WERI-Rb-1 (cell line): ENCODE results near the gene RABGAP1L.
"Not testable (repeated sequence)": the region's sequence is repeated elsewhere in the genome, so short reads cannot be mapped to it uniquely, and the experiment has no call there.

Experiments
- DNase-seq: peaks from one replicate; pipeline ENCODE4 v3.0.0-alpha.2; 2020
- H3K27ac ChIP-seq: fragments of 250-450 bp; sonication (Bioruptor Pico); 2 replicates; pipeline ENCODE4 v1.5.1; 2020; ENCODE audit warnings: mild to moderate bottlenecking, moderate library complexity
- H3K27me3 ChIP-seq: fragments of 250-450 bp; sonication (Bioruptor Pico); 2 replicates; pipeline ENCODE4 v1.5.1; 2021; ENCODE audit warnings: mild to moderate bottlenecking, low read depth, moderate library complexity; ENCODE audit not compliant: insufficient read depth, severe bottlenecking
- H3K36me3 ChIP-seq: fragments of 250-450 bp; sonication (Bioruptor Pico); 2 replicates; pipeline ENCODE4 v1.5.1; 2020; ENCODE audit warnings: mild to moderate bottlenecking, moderate library complexity
- H3K4me3 ChIP-seq: 2 replicates; pipeline ENCODE4 v1.5.1; 2011; ENCODE audit warnings: low read depth, mild to moderate bottlenecking, control low read depth, low read length
- H3K9me3 ChIP-seq: fragments of 250-450 bp; sonication (Bioruptor Pico); 2 replicates; pipeline ENCODE4 v1.5.1; 2021; ENCODE audit warnings: mild to moderate bottlenecking, moderate library complexity; ENCODE audit not compliant: severe bottlenecking
- TF ChIP-seq, protein P1 (sequence below): IDR thresholded peaks from 2 replicates; pipeline ENCODE4 v1.5.1; 2011; ENCODE audit warnings: low read depth, mild to moderate bottlenecking, control low read depth, inconsistent platforms, low read length

Gene RABGAP1L

DNA sequence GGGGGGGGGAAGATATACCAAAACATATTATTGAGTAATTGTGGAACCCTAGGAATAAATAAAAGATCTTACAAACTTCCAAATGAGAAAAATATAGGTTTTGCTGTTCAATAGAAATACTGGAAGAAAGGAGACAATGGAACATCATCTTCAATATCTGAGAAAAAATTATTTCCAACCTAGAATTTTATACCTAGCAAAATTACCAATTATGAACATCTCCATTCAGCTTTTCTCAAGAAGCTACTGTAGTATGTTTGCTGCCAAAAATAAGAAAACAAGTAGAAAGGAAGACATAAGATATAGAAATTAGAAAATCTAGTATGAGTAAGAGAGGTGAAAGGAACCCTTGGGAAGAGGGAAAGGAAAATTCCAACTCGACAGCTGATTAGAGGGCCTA lies 372.4 kb downstream of the RABGAP1L start:
- Histone ChIP-seq H3K36me3 (no peaks in the 10 kb centered on the region), H3K27me3 (no peaks in the 10 kb centered on the region), H3K27ac (no peak overlapping the region), H3K9me3 (peaks cover 3% of the 10 kb centered on the region), H3K4me3 (no peak overlapping the region)
- TF ChIP-seq, protein P1, sequence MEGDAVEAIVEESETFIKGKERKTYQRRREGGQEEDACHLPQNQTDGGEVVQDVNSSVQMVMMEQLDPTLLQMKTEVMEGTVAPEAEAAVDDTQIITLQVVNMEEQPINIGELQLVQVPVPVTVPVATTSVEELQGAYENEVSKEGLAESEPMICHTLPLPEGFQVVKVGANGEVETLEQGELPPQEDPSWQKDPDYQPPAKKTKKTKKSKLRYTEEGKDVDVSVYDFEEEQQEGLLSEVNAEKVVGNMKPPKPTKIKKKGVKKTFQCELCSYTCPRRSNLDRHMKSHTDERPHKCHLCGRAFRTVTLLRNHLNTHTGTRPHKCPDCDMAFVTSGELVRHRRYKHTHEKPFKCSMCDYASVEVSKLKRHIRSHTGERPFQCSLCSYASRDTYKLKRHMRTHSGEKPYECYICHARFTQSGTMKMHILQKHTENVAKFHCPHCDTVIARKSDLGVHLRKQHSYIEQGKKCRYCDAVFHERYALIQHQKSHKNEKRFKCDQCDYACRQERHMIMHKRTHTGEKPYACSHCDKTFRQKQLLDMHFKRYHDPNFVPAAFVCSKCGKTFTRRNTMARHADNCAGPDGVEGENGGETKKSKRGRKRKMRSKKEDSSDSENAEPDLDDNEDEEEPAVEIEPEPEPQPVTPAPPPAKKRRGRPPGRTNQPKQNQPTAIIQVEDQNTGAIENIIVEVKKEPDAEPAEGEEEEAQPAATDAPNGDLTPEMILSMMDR = no peak
- no peak for DNase-seq

DNA sequence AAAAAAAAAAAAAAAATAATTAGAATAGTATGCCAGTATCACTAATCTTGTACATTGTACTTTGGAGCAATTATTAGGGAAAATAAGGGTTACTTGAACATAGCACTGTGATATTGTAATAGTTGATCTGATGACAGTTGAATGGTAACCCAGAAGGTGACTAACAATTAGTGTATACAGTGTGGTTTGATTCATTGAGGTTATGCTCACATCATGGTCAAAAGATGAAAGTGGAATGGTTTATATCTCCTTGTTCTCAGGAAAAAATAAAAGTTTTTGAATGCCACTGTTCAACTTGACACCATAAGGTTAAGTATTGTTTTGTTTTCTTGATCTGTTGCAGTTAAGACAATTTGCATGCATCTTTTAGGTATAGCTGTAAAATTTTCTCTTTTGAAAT lies 375.5 kb downstream of the RABGAP1L start:
- Histone ChIP-seq H3K9me3 (peaks cover 3% of the 10 kb centered on the region), H3K27ac (no peak overlapping the region)
- TF ChIP-seq, protein P1 = no peak

DNA sequence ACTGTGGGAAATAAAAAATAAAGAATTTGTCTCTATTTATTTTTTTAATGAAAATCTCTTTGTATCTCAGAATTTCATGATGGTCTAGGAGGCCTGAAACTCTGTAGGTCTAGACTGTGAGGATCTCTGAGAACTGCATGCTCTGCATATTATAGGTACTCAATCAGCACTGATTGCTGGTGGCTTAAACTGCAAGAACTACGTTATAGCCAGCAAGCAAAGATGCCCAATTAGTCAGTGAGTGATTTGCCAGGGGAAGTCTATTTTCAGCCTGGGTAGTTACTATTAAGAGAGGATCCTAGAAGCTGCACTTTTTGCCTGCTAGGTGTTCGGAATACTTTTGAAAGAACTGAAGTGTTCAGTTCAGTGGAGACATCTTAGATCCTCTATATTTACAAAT lies 375.9 kb downstream of the RABGAP1L start:
- H3K9me3 ChIP-seq = peaks cover 3% of the 10 kb centered on the region
- H3K4me3 ChIP-seq = no peak overlapping the region
- no peak overlapping the region for H3K27ac ChIP-seq
- TF ChIP-seq, protein P1 = no peak
- no peaks in the 10 kb centered on the region for H3K27me3 ChIP-seq
- no peaks in the 10 kb centered on the region for H3K36me3 ChIP-seq
- DNase-seq = no peak

More for the DNA sequence above, 375.5 kb downstream of the RABGAP1L start:
- no peaks in the 10 kb centered on the region for H3K36me3 ChIP-seq
- H3K4me3 ChIP-seq = no peak overlapping the region
- no peak for DNase-seq
- H3K27me3 ChIP-seq = no peaks in the 10 kb centered on the region

DNA sequence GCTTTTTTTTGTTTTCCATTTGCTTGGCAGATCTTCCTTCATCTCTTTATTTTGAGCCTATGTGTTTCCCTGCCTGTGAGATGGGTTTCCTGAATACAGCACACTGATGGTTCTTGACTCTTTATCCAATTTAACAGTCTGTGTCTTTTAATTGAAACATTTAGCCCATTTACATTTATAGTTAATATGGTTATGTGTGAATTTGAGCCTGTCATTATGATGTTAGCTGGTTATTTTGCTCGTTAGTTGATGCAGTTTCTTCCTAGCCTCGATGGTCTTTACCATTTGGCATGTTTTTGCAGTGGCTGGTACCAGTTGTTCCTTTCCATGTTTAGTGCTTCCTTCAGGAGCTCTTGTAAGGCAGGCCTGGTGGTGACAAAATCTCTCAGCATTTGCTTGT lies 384.1 kb downstream of the RABGAP1L start:
- not testable (repeated sequence) for DNase-seq, H3K27me3 ChIP-seq, H3K27ac ChIP-seq, H3K4me3 ChIP-seq, H3K36me3 ChIP-seq, H3K9me3 ChIP-seq

DNA sequence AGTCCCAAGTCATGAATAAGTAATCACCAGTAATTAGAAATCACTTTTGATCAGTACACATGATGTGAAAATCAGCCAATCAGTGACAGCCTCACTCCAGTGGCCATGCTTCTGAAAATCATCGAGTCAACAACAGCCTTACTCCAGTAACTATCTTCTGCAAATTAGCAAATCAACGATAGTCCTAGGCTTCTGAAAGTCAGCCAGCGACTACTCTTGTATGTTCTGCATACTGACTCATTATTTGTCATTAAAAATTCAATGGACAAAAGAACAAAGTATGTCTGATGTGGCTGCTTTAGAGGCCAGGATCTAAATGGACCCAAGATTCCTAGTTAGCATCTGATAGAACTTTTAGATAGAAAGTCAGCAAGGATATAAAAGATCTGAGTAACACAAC lies 391.0 kb downstream of the RABGAP1L start:
- TF ChIP-seq, protein P1 = no peak
- H3K27me3 ChIP-seq = no peaks in the 10 kb centered on the region
- no peak for DNase-seq

DNA sequence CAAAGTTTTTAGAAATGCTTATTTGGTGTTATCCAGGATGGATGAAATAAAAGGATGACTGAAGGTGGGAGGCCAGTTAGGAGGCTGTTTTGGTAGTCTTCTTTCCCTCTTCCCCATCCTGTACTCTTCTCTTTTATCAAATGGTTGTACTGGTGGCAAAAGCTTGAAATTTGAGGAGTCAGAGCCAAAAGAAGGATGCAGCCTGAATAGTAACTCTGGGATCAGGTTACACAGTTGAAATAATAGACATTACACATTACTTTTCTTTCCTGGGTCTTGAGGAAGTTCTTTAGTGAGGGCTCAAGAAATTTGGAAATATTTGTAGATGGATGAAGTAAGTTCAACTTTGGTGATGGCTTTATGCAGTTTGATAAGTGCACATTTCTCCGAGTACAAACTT lies 397.1 kb downstream of the RABGAP1L start:
- DNase-seq = no peak
- Histone ChIP-seq H3K9me3 (no peaks in the 10 kb centered on the region), H3K36me3 (no peaks in the 10 kb centered on the region), H3K27ac (no peak overlapping the region), H3K4me3 (no peak overlapping the region), H3K27me3 (no peaks in the 10 kb centered on the region)
- TF ChIP-seq, protein P1 = no peak

More for the DNA sequence above, 391.0 kb downstream of the RABGAP1L start:
- Histone ChIP-seq H3K36me3 (no peaks in the 10 kb centered on the region), H3K27ac (no peak overlapping the region), H3K9me3 (no peaks in the 10 kb centered on the region), H3K4me3 (no peak overlapping the region)
